Left ventricle myocardium inferior (tissue), 1 donor: ENCODE data around the gene HDAC4. TPM values are rescaled to one million over a fixed set of nuclear protein-coding genes. Genes with fewer than 3 reads are reported as not detected.
"Not testable (repeated sequence)": the region's sequence is repeated elsewhere in the genome, so short reads cannot be mapped to it uniquely, and the experiment has no call there.

ENCODE experiments used
- DNase-seq: peaks from one replicate; pipeline ENCODE4 v3.0.0-alpha.2; 2020
- H3K27ac ChIP-seq: fragments of 200-600 bp; replicated peaks from 2 replicates; pipeline ENCODE4 v1.8.0; 2021
- H3K27me3 ChIP-seq: fragments of 200-600 bp; 2 replicates; pipeline ENCODE4 v1.8.0; 2021; ENCODE audit warnings: low read depth
- H3K36me3 ChIP-seq: fragments of 200-600 bp; 2 replicates; pipeline ENCODE4 v1.8.0; 2021
- H3K4me1 ChIP-seq: fragments of 200-600 bp; 2 replicates; pipeline ENCODE4 v1.8.0; 2021
- H3K4me3 ChIP-seq: fragments of 200-600 bp; 2 replicates; pipeline ENCODE4 v1.8.0; 2021; ENCODE audit warnings: mild to moderate bottlenecking, moderate library complexity
- H3K9me3 ChIP-seq: fragments of 200-600 bp; replicated peaks from 2 replicates; pipeline ENCODE4 v1.8.0; 2021
- intact Hi-C: fragments of 100-400 bp; cut with micrococcal nuclease; formaldehyde crosslinking; loops from one replicate; pipeline ENCODE4 v1.11.0; 2022
- total RNA-seq: library from RNA; stranded (reverse); fragmentation: NEBNext Ultra II Directional; extraction: Animal tissue kit (Norgen Biotek cat#: 25700); gene quantifications from one replicate; pipeline ENCODE4 v1.2.1, GENCODE V29; 2021
- TF ChIP-seq, protein P1 (sequence below): fragments of 200-600 bp; IDR thresholded peaks from 2 replicates; pipeline ENCODE4 v1.8.0; 2021; ENCODE audit warnings: antibody characterized with exemption, mild to moderate bottlenecking, borderline replicate concordance
- donor health status: DM: no; HTN: yes; CAD: no; lungs with severe emphysema.

Gene HDAC4
- total RNA-seq, 1 donor from 2014 or later = 23.9 TPM

DNA sequence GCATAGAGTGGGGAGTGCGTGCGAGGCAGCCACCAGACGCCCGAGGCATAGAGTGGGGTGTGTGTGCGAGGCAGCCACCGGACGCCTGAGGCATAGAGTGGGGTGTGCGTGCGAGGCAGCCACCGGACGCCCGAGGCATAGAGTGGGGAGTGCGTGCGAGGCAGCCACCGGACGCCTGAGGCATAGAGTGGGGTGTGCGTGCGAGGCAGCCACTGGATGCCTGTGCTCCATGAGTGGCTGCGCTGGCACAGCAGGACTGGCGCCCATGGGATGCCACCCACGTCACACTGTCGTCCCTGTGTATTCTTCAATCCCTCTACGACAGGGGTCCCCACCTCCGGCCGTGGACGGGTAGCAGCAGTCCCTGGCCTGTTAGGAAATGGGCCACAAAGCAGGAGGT, 221.9 kb downstream of the HDAC4 start:
- Histone ChIP-seq H3K4me3 (no peak overlapping the region), H3K27ac (no peak overlapping the region), H3K36me3 (peaks cover 63% of the 10 kb centered on the region), H3K4me1 (peaks cover 16% of the 10 kb centered on the region), H3K27me3 (no peaks in the 10 kb centered on the region), H3K9me3 (peaks cover 23% of the 10 kb centered on the region)
- intact Hi-C loops = no loop called here
- TF ChIP-seq, protein P1, sequence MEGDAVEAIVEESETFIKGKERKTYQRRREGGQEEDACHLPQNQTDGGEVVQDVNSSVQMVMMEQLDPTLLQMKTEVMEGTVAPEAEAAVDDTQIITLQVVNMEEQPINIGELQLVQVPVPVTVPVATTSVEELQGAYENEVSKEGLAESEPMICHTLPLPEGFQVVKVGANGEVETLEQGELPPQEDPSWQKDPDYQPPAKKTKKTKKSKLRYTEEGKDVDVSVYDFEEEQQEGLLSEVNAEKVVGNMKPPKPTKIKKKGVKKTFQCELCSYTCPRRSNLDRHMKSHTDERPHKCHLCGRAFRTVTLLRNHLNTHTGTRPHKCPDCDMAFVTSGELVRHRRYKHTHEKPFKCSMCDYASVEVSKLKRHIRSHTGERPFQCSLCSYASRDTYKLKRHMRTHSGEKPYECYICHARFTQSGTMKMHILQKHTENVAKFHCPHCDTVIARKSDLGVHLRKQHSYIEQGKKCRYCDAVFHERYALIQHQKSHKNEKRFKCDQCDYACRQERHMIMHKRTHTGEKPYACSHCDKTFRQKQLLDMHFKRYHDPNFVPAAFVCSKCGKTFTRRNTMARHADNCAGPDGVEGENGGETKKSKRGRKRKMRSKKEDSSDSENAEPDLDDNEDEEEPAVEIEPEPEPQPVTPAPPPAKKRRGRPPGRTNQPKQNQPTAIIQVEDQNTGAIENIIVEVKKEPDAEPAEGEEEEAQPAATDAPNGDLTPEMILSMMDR = no peak
- peak; percentile 5 for DNase-seq

DNA sequence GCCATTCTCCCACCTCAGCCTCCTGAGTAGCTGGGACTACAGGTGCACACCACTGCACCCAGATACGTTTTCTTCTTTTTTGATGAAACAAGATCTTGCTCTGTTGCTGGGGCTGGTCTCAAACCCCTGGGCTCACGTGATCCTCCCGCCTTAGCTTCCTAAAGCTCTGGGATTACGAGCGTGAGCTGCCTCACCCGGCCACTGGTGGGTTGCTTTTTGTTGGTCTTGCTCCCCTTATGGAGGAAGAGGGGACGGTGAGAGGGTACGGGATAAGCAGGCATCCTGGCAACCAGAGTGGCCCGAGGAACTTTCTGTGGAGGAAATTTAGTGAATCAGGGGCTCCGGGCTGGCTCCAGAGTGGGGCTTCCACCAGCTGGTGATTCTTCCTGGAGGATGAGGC, 222.3 kb downstream of the HDAC4 start:
- no peaks in the 10 kb centered on the region for H3K27me3 ChIP-seq
- no peak overlapping the region for H3K27ac ChIP-seq
- intact Hi-C loops = no loop called here
- TF ChIP-seq, protein P1 = no peak
- H3K4me1 ChIP-seq = peaks cover 16% of the 10 kb centered on the region
- no peak overlapping the region for H3K4me3 ChIP-seq
- H3K36me3 ChIP-seq = peaks cover 64% of the 10 kb centered on the region
- peak; percentile 4 for DNase-seq
- H3K9me3 ChIP-seq = peaks cover 28% of the 10 kb centered on the region

DNA sequence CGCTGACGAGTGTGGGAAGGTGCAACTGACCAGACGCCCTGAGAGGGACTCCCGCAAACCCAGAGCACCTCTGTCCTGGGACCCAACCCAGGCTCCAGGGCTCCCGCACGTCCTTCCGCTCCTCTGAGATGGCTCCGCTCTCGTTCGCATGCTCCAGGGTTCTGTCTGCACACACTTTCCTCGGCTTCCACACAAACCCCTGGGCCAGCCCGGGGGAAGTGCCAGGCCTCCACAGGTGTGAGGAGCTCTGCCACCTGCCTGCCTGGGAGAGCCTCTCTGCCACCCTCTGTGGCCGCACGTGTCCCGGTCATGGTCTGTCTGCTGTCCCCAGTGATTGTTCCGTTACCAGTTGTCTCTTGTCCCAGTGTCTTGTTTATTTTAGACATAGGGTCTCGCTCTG, 222.9 kb downstream of the HDAC4 start:
- TF ChIP-seq, protein P1 = no peak
- Histone ChIP-seq H3K36me3 (peaks cover 64% of the 10 kb centered on the region), H3K9me3 (peaks cover 34% of the 10 kb centered on the region), H3K27me3 (no peaks in the 10 kb centered on the region), H3K4me1 (peaks cover 16% of the 10 kb centered on the region), H3K4me3 (no peak overlapping the region), H3K27ac (no peak overlapping the region)
- peak; percentile 8 for DNase-seq
- intact Hi-C loops = no loop called here

DNA sequence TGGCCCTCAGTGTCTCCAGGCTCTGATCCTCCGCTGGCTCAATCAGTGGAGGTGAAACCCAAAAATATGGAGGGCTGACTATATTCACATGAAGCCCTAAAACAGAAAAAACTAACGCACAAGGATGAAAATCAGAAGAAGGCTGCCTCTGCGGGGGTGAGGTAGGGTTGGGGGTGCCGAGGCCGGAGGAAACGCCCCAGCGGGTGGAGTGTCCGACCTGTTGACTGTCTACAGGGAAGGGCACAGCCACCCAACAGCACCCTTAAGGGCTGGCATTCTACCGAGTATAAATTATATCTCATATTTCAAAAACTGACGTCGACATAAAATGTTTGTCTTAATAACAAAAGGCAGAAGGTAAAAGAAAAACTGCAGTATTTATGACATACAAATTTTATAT, 223.5 kb downstream of the HDAC4 start:
- Histone ChIP-seq H3K27me3 (no peaks in the 10 kb centered on the region), H3K4me3 (no peak overlapping the region), H3K4me1 (peaks cover 16% of the 10 kb centered on the region), H3K9me3 (peaks cover 39% of the 10 kb centered on the region), H3K36me3 (peaks cover 65% of the 10 kb centered on the region), H3K27ac (no peak overlapping the region)
- peak; percentile 2 for DNase-seq
- TF ChIP-seq, protein P1 = no peak
- intact Hi-C loops = no loop called here

DNA sequence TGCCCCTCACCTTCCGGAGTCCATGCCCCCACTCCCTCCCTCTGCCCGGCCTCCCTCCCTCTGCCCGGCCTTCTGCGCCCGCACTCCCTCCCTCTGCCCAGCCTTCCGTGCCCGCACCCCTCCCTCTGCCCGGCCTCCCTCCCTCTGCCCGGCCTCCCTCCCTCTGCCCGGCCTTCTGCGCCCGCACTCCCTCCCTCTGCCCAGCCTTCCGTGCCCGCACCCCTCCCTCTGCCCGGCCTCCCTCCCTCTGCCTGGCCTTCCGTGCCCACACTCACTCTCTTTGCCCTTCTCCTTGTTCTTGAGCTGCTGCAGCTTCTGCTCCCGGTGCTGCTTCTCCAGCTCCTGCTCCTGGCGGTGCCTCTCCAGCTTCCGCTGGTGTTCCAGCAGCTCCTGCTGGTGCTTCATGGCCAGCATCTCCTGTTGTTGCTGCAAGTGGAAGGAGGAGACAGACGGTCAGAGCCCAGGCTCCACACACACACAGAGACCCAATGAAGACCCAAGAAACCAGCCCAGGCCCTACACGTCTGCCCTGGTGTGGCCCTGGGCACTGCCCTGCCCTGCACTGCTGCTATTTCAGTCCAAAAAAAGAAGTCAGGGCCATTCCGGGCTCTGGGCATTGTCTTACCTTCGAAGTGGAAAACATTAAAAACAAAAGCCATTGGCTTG, 224.5 kb downstream of the HDAC4 start:
- H3K27me3 ChIP-seq, H3K27ac ChIP-seq, H3K4me3 ChIP-seq, intact Hi-C loops, H3K4me1 ChIP-seq, DNase-seq: not testable (repeated sequence)
- Histone ChIP-seq H3K36me3 (peaks cover 71% of the 10 kb centered on the region), H3K9me3 (peaks cover 50% of the 10 kb centered on the region)

DNA sequence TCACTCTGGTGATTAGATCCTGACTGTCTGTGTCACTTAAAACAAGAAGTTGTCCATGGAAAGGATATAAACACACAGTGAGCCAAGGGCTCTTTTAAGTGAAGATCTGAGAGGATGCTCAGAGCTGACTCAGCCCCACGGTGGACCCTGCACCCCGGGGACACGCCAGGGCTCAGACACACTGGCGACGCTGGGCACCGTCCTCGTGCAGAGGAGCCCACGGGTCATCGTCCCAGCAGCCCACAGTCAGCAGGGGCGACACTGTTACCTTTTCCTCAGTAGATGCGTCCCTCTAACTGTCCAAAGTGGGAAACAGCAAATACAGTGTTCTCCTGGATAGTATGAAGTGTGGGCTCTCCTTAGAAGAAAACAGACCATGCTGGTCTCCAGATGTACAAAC, 225.6 kb downstream of the HDAC4 start:
- no peak for DNase-seq
- Histone ChIP-seq H3K9me3 (peaks cover 58% of the 10 kb centered on the region), H3K4me3 (no peak overlapping the region)

More for the DNA sequence above, 225.6 kb downstream of the HDAC4 start:
- no peaks in the 10 kb centered on the region for H3K27me3 ChIP-seq
- TF ChIP-seq, protein P1 = no peak
- intact Hi-C loops = no loop called here
- peaks cover 71% of the 10 kb centered on the region for H3K36me3 ChIP-seq
- no peak overlapping the region for H3K27ac ChIP-seq
- H3K4me1 ChIP-seq = no peaks in the 10 kb centered on the region
